HCT116 (cell line): ENCODE data around the gene KIRREL1. TPM values are rescaled to one million over a fixed set of nuclear protein-coding genes. Genes with fewer than 3 reads are reported as not detected.

ENCODE experiments used
- ATAC-seq: fragments of 200-7000 bp; cut with Tn5 transposase; 2 replicates; pipeline ENCODE4 v1.9.1; 2020; ENCODE audit warnings: mild to moderate bottlenecking, moderate library complexity
- BruUV-seq: library from RNA; stranded (reverse); fragments of 400-500 nt; replicated peaks from 2 replicates; lab custom pipeline; 2021; lab: Mats Ljungman, UMichigan
- CTCF ChIA-PET: fragments of 300-600 bp; sonication (Branson Sonifier 250); formaldehyde crosslinking; loops from one replicate; lab custom pipeline; 2021; ENCODE audit warnings: antibody characterized with exemption; lab: Charles Lee
- POLR2A ChIA-PET: fragments of 300-600, 350-600 bp; sonication (Branson Sonifier 250); formaldehyde crosslinking; loops from one replicate; lab custom pipeline; 2021; ENCODE audit warnings: antibody characterized with exemption; lab: Charles Lee
- RAD21 ChIA-PET, 2 experiments: fragments of 300-600 bp; sonication (Branson Sonifier 250); formaldehyde crosslinking; loops; one replicate each; lab custom pipeline; 2023; ENCODE audit warnings: low total read pairs in 2 of 2; ENCODE audit not compliant: uncharacterized antibody in 2 of 2, unreplicated experiment in 2 of 2, low non-redundant PET in 1 of 2; lab: Charles Lee
- DNase-seq: peaks from one replicate; pipeline ENCODE4 v3.0.0-alpha.2; 2010; ENCODE audit warnings: low read depth, low spot score
- H2AFZ ChIP-seq: fragments of 200-600 bp; shearing (Covaris generic), sonication (generic); 2 replicates; pipeline ENCODE4 v1.6.1; 2017; ENCODE audit warnings: low read depth, mixed run types, mixed read lengths, antibody characterized with exemption, low read length; ENCODE audit not compliant: poor library complexity, severe bottlenecking
- H3K27ac ChIP-seq: 2 replicates; pipeline ENCODE4 v1.5.1; 2012; ENCODE audit warnings: low read depth, low read length
- H3K27me3 ChIP-seq: fragments of 200-600 bp; sonication (generic); 2 replicates; pipeline ENCODE4 v1.6.1; 2016; ENCODE audit warnings: mixed run types, low read length, mixed read lengths; ENCODE audit not compliant: insufficient read depth
- H3K36me3 ChIP-seq, 2 experiments: fragments of 200-500 bp in 1 of 2; fragments of 200-600 bp in 1 of 2; sonication (Bioruptor generic) in 1 of 2; sonication (generic) in 1 of 2; 2 replicates each; pipeline versions ENCODE4 v1.5.1 to v1.6.1; 2014 to 2016; ENCODE audit warnings: low read length in 2 of 2, inconsistent platforms in 1 of 2, mixed read lengths in 1 of 2, mixed run types in 1 of 2; ENCODE audit not compliant: insufficient read depth in 2 of 2, control insufficient read depth in 1 of 2
- H3K4me1 ChIP-seq, 2 experiments: fragments of 200-600 bp in 1 of 2; sonication (generic) in 1 of 2; 2 replicates each; pipeline versions ENCODE4 v1.5.1 to v1.6.1; 2012 to 2017; ENCODE audit warnings: low read length in 2 of 2, inconsistent platforms in 1 of 2, mild to moderate bottlenecking in 1 of 2, mixed read lengths in 1 of 2, mixed run types in 1 of 2, moderate library complexity in 1 of 2; ENCODE audit not compliant: insufficient read depth in 2 of 2, control insufficient read depth in 1 of 2
- H3K4me2 ChIP-seq: fragments of 200-600 bp; sonication (generic); 2 replicates; pipeline ENCODE4 v1.6.1; 2017; ENCODE audit warnings: mixed run types, low read length, mixed read lengths
- H3K4me3 ChIP-seq, 2 experiments: fragments of 200-600 bp in 1 of 2; sonication (generic) in 1 of 2; replicated peaks in 1 of 2; 2 replicates each; pipeline ENCODE4 v1.5.1; 2011 to 2016; ENCODE audit warnings: low read length in 2 of 2, control low read depth in 1 of 2, low read depth in 1 of 2, mild to moderate bottlenecking in 1 of 2, mixed read lengths in 1 of 2, mixed run types in 1 of 2
- H3K79me2 ChIP-seq: fragments of 200-600 bp; sonication (generic); 2 replicates; pipeline ENCODE4 v1.6.1; 2017; ENCODE audit warnings: mild to moderate bottlenecking, mixed run types, low read length, moderate library complexity, mixed read lengths; ENCODE audit not compliant: insufficient read depth
- H3K9ac ChIP-seq: fragments of 200-600 bp; sonication (generic); 2 replicates; pipeline ENCODE4 v1.6.1; 2016; ENCODE audit warnings: low read length, mixed read lengths
- H3K9me2 ChIP-seq: fragments of 200-600 bp; sonication (generic), shearing (Covaris generic); 2 replicates; pipeline ENCODE4 v1.6.1; 2017; ENCODE audit warnings: mixed run types, mild to moderate bottlenecking, moderate library complexity; ENCODE audit not compliant: insufficient read depth
- H3K9me3 ChIP-seq, 2 experiments: fragments of 200-500 bp in 1 of 2; fragments of 200-600 bp in 1 of 2; sonication (Bioruptor generic) in 1 of 2; sonication (generic) in 1 of 2; 2 replicates each; pipeline ENCODE4 v1.6.1; 2014 to 2017; ENCODE audit warnings: low read length in 2 of 2, mixed read lengths in 2 of 2, inconsistent platforms in 1 of 2, low read depth in 1 of 2, mild to moderate bottlenecking in 1 of 2, mixed run types in 1 of 2, moderate library complexity in 1 of 2; ENCODE audit not compliant: control insufficient read depth in 1 of 2, insufficient read depth in 1 of 2
- H4K20me1 ChIP-seq: fragments of 200-600 bp; sonication (generic), shearing (Covaris generic); 2 replicates; pipeline ENCODE4 v1.6.1; 2017; ENCODE audit warnings: mixed run types, mild to moderate bottlenecking, moderate library complexity; ENCODE audit not compliant: insufficient read depth
- CEBPB ChIP-seq: IDR thresholded peaks from 2 replicates; pipeline ENCODE4 v1.6.1; 2012; ENCODE audit warnings: low read depth
- EGR1 ChIP-seq: IDR thresholded peaks from 2 replicates; pipeline ENCODE4 v1.6.1; 2012; ENCODE audit warnings: low read depth
- EZH2phosphoT487 ChIP-seq: fragments of 200-600 bp; IDR thresholded peaks from 2 replicates; pipeline ENCODE4 v1.6.1; 2018; ENCODE audit warnings: antibody characterized with exemption, borderline replicate concordance
- FOSL1 ChIP-seq: IDR thresholded peaks from 2 replicates; pipeline ENCODE4 v1.6.1; 2012; ENCODE audit warnings: low read depth
- JUND ChIP-seq: IDR thresholded peaks from 2 replicates; pipeline ENCODE4 v1.6.1; 2012
- POLR2A ChIP-seq: IDR thresholded peaks from 2 replicates; pipeline ENCODE4 v1.7.0; 2011; ENCODE audit warnings: borderline replicate concordance; ENCODE audit not compliant: insufficient read depth, insufficient read length; ENCODE audit errors: extremely low read depth
- POLR2AphosphoS5 ChIP-seq: IDR thresholded peaks from 2 replicates; pipeline ENCODE4 v1.6.1; 2011; ENCODE audit warnings: mild to moderate bottlenecking, low read depth, low read length, moderate library complexity
- SP1 ChIP-seq: IDR thresholded peaks from 2 replicates; pipeline ENCODE4 v1.6.1; 2012; ENCODE audit warnings: low read depth
- SRF ChIP-seq: IDR thresholded peaks from 2 replicates; pipeline ENCODE4 v1.6.1; 2012; ENCODE audit warnings: low read depth
- TCF7L2 ChIP-seq: IDR thresholded peaks from 2 replicates; pipeline ENCODE4 v1.7.0; 2011; ENCODE audit warnings: borderline replicate concordance, inconsistent platforms; ENCODE audit not compliant: insufficient read depth, insufficient read length; ENCODE audit errors: extremely low read depth
- YY1 ChIP-seq: IDR thresholded peaks from 2 replicates; pipeline ENCODE4 v1.6.1; 2011; ENCODE audit warnings: low read length, low read depth, moderate library complexity, mild to moderate bottlenecking; ENCODE audit not compliant: insufficient replicate concordance; ENCODE audit errors: extremely low read depth
- ZFX ChIP-seq: fragments of 450-650 bp; IDR thresholded peaks from 2 replicates; pipeline ENCODE4 v1.6.1; 2017
- ZNF274 ChIP-seq: fragments of 200-500 bp; sonication (Bioruptor generic); IDR thresholded peaks from 2 replicates; pipeline ENCODE4 v1.6.1; 2014; ENCODE audit warnings: mild to moderate bottlenecking, low read depth, low read length, inconsistent platforms
- intact Hi-C: fragments of 100-400 bp; cut with micrococcal nuclease; formaldehyde crosslinking; loops from 2 replicates; pipeline ENCODE4 v1.10.0; 2022
- total RNA-seq: library from RNA; stranded (reverse); gene quantifications from one replicate; pipeline ENCODE4 v1.2.1, GENCODE V29; 2021; ENCODE audit not compliant: unreplicated experiment
- TF ChIP-seq, protein P1 (sequence below): IDR thresholded peaks from 2 replicates; pipeline ENCODE4 v1.6.1; 2012
- TF ChIP-seq, protein P2 (sequence below): IDR thresholded peaks from 2 replicates; pipeline ENCODE4 v1.6.1; 2012
- TF ChIP-seq, protein P3 (sequence below), 3 experiments: fragments of 200-600 bp in 1 of 3; sonication (generic) in 1 of 3; IDR thresholded peaks in 2 of 3; conservative IDR thresholded peaks in 1 of 3; 2 replicates each; pipeline ENCODE4 v1.5.1; 2012 to 2017; ENCODE audit warnings: low read depth in 2 of 3, low read length in 2 of 3, antibody characterized with exemption in 1 of 3, borderline replicate concordance in 1 of 3, control low read depth in 1 of 3, mild to moderate bottlenecking in 1 of 3, mixed read lengths in 1 of 3, mixed run types in 1 of 3, moderate library complexity in 1 of 3; ENCODE audit not compliant: insufficient read depth in 1 of 3
- TF ChIP-seq, protein P4 (sequence below): IDR thresholded peaks from 2 replicates; pipeline ENCODE4 v1.6.1; 2012; ENCODE audit warnings: low read depth

Gene KIRREL1
- total RNA-seq, 1 experiment from 2014 or later: 20.0 TPM

DNA sequence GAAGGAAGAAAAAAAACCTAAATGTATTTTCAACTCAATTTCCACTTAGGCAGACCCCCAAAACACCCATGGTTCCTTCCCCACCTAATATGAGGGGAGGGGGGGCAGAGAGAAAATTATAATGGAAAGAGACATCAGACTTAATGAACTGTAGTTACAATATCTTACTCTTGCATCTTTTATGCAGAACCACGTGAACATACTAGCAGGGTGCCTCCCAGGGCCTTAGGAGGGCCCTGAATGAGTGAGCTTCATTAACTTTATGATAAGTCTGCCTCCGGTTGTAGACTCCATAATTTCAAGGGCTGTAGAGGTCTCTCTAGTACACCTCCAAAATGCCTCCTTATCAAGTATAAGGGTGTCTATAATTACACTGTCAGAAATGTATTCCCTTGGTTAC lies 11.3 kb upstream of the KIRREL1 start:
- H3K9me3 ChIP-seq: no peaks in the 10 kb centered on the region
- no peaks in the 10 kb centered on the region for H4K20me1 ChIP-seq
- CTCF ChIA-PET: no interaction called here
- H3K4me1 ChIP-seq: no peaks in the 10 kb centered on the region
- POLR2A ChIA-PET: no interaction called here
- no peaks in the 10 kb centered on the region for H3K79me2 ChIP-seq
- intact Hi-C loops: no loop called here
- DNase-seq (no peak), ATAC-seq (no peak)
- H3K9me2 ChIP-seq: no peaks in the 10 kb centered on the region
- no peak overlapping the region for H3K9ac ChIP-seq
- BruUV-seq: no TSS peak
- no peaks in the 10 kb centered on the region for H3K36me3 ChIP-seq
- TF ChIP-seq POLR2A (no peak), EZH2phosphoT487 (no peak), SRF (no peak), JUND (no peak)
- RAD21 ChIA-PET: no interaction called here
- no peaks in the 10 kb centered on the region for H3K27me3 ChIP-seq
- no peak overlapping the region for H2AFZ ChIP-seq
- H3K4me3 ChIP-seq: no peak overlapping the region
- H3K4me2 ChIP-seq: no peak overlapping the region
- H3K27ac ChIP-seq: no peak overlapping the region

DNA sequence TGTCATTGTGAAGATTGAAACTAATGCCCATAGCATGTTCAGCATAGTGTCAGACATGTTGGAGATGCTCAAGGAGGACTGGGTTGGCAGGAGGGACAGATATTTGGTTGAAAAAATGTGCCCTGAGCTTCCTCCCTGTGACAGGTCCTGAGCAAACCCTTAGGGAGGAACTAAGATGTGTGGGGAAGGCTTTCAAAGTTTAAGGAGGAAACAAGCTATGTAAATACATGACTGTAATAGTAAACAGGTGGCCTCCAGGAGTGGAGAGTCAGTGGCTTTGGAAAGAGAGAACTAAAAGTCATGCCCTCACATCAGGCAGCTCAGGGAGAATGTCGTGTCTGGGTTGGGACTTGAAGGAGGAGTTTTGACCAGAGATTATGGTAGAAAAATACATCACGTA lies 9.7 kb upstream of the KIRREL1 start:
- DNase-seq (no peak), ATAC-seq (no peak)
- RAD21 ChIA-PET: no interaction called here
- no peak overlapping the region for H3K4me3 ChIP-seq
- H3K9me2 ChIP-seq: no peaks in the 10 kb centered on the region
- H3K4me1 ChIP-seq: no peaks in the 10 kb centered on the region
- no peaks in the 10 kb centered on the region for H3K9me3 ChIP-seq
- no peak overlapping the region for H3K4me2 ChIP-seq
- H3K79me2 ChIP-seq: no peaks in the 10 kb centered on the region
- CTCF ChIA-PET: interaction anchor here (1.4 to 1.5 kb wide), 3 partner anchors 8 to 138 kb away, joined by 5 to 7 read pairs (median 6); no protein-coding TSS in a partner anchor
- no TSS peak for BruUV-seq
- peaks cover 10% of the 10 kb centered on the region; the same call in 1 of the 2 replicates for H3K27me3 ChIP-seq
- H2AFZ ChIP-seq: no peak overlapping the region
- intact Hi-C loops: no loop called here
- no peak overlapping the region for H3K9ac ChIP-seq
- H4K20me1 ChIP-seq: no peaks in the 10 kb centered on the region
- no peak overlapping the region for H3K27ac ChIP-seq
- H3K36me3 ChIP-seq: no peaks in the 10 kb centered on the region
- POLR2A ChIA-PET: no interaction called here
- no peak for TF ChIP-seq CEBPB
- TF ChIP-seq ZFX: no peak
- no peak for TF ChIP-seq EGR1
- no peak for TF ChIP-seq SRF
- no peak for TF ChIP-seq POLR2AphosphoS5
- no peak for TF ChIP-seq TCF7L2
- TF ChIP-seq, protein P1, sequence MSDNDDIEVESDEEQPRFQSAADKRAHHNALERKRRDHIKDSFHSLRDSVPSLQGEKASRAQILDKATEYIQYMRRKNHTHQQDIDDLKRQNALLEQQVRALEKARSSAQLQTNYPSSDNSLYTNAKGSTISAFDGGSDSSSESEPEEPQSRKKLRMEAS: no peak
- TF ChIP-seq YY1: no peak
- no peak for TF ChIP-seq FOSL1
- TF ChIP-seq, protein P2, sequence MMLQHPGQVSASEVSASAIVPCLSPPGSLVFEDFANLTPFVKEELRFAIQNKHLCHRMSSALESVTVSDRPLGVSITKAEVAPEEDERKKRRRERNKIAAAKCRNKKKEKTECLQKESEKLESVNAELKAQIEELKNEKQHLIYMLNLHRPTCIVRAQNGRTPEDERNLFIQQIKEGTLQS: no peak
- TF ChIP-seq, protein P3, sequence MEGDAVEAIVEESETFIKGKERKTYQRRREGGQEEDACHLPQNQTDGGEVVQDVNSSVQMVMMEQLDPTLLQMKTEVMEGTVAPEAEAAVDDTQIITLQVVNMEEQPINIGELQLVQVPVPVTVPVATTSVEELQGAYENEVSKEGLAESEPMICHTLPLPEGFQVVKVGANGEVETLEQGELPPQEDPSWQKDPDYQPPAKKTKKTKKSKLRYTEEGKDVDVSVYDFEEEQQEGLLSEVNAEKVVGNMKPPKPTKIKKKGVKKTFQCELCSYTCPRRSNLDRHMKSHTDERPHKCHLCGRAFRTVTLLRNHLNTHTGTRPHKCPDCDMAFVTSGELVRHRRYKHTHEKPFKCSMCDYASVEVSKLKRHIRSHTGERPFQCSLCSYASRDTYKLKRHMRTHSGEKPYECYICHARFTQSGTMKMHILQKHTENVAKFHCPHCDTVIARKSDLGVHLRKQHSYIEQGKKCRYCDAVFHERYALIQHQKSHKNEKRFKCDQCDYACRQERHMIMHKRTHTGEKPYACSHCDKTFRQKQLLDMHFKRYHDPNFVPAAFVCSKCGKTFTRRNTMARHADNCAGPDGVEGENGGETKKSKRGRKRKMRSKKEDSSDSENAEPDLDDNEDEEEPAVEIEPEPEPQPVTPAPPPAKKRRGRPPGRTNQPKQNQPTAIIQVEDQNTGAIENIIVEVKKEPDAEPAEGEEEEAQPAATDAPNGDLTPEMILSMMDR (IDR thresholded peaks at IDR 0.05 in 2 of 3, conservative IDR thresholded peaks at IDR 0.05 in 1 of 3; ENCODE audit: borderline replicate concordance in 1 of 3, insufficient read depth in 1 of 3, low read depth in 2 of 3, low read length in 2 of 3): no peak
- no peak for TF ChIP-seq SP1
- TF ChIP-seq POLR2A: no peak
- TF ChIP-seq, protein P4, sequence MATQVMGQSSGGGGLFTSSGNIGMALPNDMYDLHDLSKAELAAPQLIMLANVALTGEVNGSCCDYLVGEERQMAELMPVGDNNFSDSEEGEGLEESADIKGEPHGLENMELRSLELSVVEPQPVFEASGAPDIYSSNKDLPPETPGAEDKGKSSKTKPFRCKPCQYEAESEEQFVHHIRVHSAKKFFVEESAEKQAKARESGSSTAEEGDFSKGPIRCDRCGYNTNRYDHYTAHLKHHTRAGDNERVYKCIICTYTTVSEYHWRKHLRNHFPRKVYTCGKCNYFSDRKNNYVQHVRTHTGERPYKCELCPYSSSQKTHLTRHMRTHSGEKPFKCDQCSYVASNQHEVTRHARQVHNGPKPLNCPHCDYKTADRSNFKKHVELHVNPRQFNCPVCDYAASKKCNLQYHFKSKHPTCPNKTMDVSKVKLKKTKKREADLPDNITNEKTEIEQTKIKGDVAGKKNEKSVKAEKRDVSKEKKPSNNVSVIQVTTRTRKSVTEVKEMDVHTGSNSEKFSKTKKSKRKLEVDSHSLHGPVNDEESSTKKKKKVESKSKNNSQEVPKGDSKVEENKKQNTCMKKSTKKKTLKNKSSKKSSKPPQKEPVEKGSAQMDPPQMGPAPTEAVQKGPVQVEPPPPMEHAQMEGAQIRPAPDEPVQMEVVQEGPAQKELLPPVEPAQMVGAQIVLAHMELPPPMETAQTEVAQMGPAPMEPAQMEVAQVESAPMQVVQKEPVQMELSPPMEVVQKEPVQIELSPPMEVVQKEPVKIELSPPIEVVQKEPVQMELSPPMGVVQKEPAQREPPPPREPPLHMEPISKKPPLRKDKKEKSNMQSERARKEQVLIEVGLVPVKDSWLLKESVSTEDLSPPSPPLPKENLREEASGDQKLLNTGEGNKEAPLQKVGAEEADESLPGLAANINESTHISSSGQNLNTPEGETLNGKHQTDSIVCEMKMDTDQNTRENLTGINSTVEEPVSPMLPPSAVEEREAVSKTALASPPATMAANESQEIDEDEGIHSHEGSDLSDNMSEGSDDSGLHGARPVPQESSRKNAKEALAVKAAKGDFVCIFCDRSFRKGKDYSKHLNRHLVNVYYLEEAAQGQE: no peak
- no peak for TF ChIP-seq ZNF274
